Liver (tissue), 9 donors: ENCODE measurements around the gene SPTBN4. TPM values are rescaled to one million over a fixed set of nuclear protein-coding genes. Genes with fewer than 3 reads are reported as not detected.
A peak's percentile ranks its signal among the peaks of the same experiment; 100 is the strongest.

Experiments used
- DNase-seq: peaks from one replicate; pipeline ENCODE4 v3.0.0-alpha.2; 2017; ENCODE audit warnings: low spot score
- H3K27ac ChIP-seq, 2 donors: one replicate each; pipeline ENCODE4 v1.7.0; 2013; ENCODE audit warnings: inconsistent platforms in 2 of 2, low read length in 2 of 2, control low read depth in 1 of 2, low read depth in 1 of 2, mild to moderate bottlenecking in 1 of 2
- H3K27me3 ChIP-seq, 4 donors: one replicate each; pipeline versions ENCODE4 v1.6.1 to v1.7.0; 2013; ENCODE audit warnings: low read length in 3 of 4, inconsistent platforms in 1 of 4, mild to moderate bottlenecking in 1 of 4, moderate library complexity in 1 of 4; ENCODE audit not compliant: control insufficient read depth in 4 of 4, insufficient read depth in 4 of 4
- H3K36me3 ChIP-seq, 4 donors: one replicate each; pipeline versions ENCODE4 v1.6.1 to v1.7.0; 2013; ENCODE audit warnings: low read length in 3 of 4, mild to moderate bottlenecking in 3 of 4, low read depth in 1 of 4, moderate library complexity in 1 of 4; ENCODE audit not compliant: control insufficient read depth in 4 of 4, insufficient read depth in 3 of 4
- H3K4me1 ChIP-seq, 4 donors: one replicate each; pipeline versions ENCODE4 v1.6.1 to v1.7.0; 2013; ENCODE audit warnings: low read length in 3 of 4, mild to moderate bottlenecking in 3 of 4, moderate library complexity in 1 of 4; ENCODE audit not compliant: control insufficient read depth in 4 of 4, insufficient read depth in 4 of 4
- H3K4me3 ChIP-seq, 3 donors: one replicate each; pipeline versions ENCODE4 v1.6.1 to v1.7.0; 2013; ENCODE audit warnings: low read length in 3 of 3, control low read depth in 1 of 3, low read depth in 1 of 3, mild to moderate bottlenecking in 1 of 3
- H3K9ac ChIP-seq, 2 donors: one replicate each; pipeline ENCODE4 v1.7.0; 2013; ENCODE audit warnings: low read length in 2 of 2, mild to moderate bottlenecking in 2 of 2, moderate library complexity in 2 of 2, control low read depth in 1 of 2, low read depth in 1 of 2
- H3K9me3 ChIP-seq, 4 donors: one replicate each; pipeline versions ENCODE4 v1.6.1 to v1.7.0; 2013; ENCODE audit warnings: low read length in 3 of 4; ENCODE audit not compliant: control insufficient read depth in 4 of 4
- EGR1 ChIP-seq, 2 donors: IDR thresholded peaks; 2 replicates each; pipeline ENCODE4 v1.6.1; 2016 to 2018; ENCODE audit warnings: antibody characterized with exemption in 2 of 2, low read depth in 2 of 2
- FOXA1 ChIP-seq: IDR thresholded peaks from 2 replicates; pipeline ENCODE4 v1.6.1; 2016; ENCODE audit warnings: antibody characterized with exemption
- FOXA2 ChIP-seq: IDR thresholded peaks from 2 replicates; pipeline ENCODE4 v1.6.1; 2016; ENCODE audit warnings: antibody characterized with exemption
- GABPA ChIP-seq, 2 donors: IDR thresholded peaks in 1 of 2; conservative IDR thresholded peaks in 1 of 2; 2 replicates each; pipeline ENCODE4 v1.6.1; 2016; ENCODE audit warnings: antibody characterized with exemption in 2 of 2, mild to moderate bottlenecking in 1 of 2, moderate library complexity in 1 of 2
- HNF4A ChIP-seq, 2 donors: conservative IDR thresholded peaks; 2 replicates each; pipeline ENCODE4 v1.6.1; 2016; ENCODE audit warnings: antibody characterized with exemption in 2 of 2, mild to moderate bottlenecking in 2 of 2
- HNF4G ChIP-seq: IDR thresholded peaks from 2 replicates; pipeline ENCODE4 v1.6.1; 2016; ENCODE audit warnings: antibody characterized with exemption
- JUND ChIP-seq, 2 donors: IDR thresholded peaks; 2 replicates each; pipeline ENCODE4 v1.6.1; 2016; ENCODE audit warnings: antibody characterized with exemption in 2 of 2
- NR2F2 ChIP-seq: IDR thresholded peaks from 2 replicates; pipeline ENCODE4 v1.6.1; 2016; ENCODE audit warnings: antibody characterized with exemption
- RAD21 ChIP-seq, 2 donors: IDR thresholded peaks; 2 replicates each; pipeline ENCODE4 v1.6.1; 2016; ENCODE audit warnings: antibody characterized with exemption in 2 of 2, mild to moderate bottlenecking in 2 of 2
- RXRA ChIP-seq, 2 donors: IDR thresholded peaks; 2 replicates each; pipeline ENCODE4 v1.6.1; 2017 to 2018; ENCODE audit warnings: antibody characterized with exemption in 2 of 2, mild to moderate bottlenecking in 1 of 2
- TAF1 ChIP-seq: conservative IDR thresholded peaks from 2 replicates; pipeline ENCODE4 v1.6.1; 2016; ENCODE audit warnings: antibody characterized with exemption, mild to moderate bottlenecking
- YY1 ChIP-seq: IDR thresholded peaks from 2 replicates; pipeline ENCODE4 v1.6.1; 2016; ENCODE audit warnings: antibody characterized with exemption, mild to moderate bottlenecking
- WGBS: extraction: QIAGEN DNeasy Blood & Tissue Kit; methylation state at CpG from one replicate; pipeline ENCODE4 v1.1.7; 2013; 5-methylcytosine and 5-hydroxymethylcytosine counted together
- polyA plus RNA-seq, 2 donors: library from polyadenylated mRNA; stranded (reverse) in 1 of 2; unstranded in 1 of 2; fragments of 200-250 nt in 1 of 2; fragments of >200 nt in 1 of 2; fragmentation: Nextera tagmentation in 1 of 2; extraction: Ambion mirVana in 1 of 2; gene quantifications; one replicate each; pipeline versions ENCODE4 v1.2.1 to v1.2.3, GENCODE V29; 2013 to 2015
- total RNA-seq, 2 donors: library from RNA; depleted of rRNA; stranded (reverse); fragments of >200 nt; gene quantifications; one replicate each; pipeline ENCODE4 v1.2.3, GENCODE V29; 2014
- TF ChIP-seq, protein P1 (sequence below): IDR thresholded peaks from 2 replicates; pipeline ENCODE4 v1.6.1; 2016; ENCODE audit warnings: antibody characterized with exemption
- TF ChIP-seq, protein P2 (sequence below): IDR thresholded peaks from 2 replicates; pipeline ENCODE4 v1.6.1; 2016; ENCODE audit warnings: antibody characterized with exemption, mild to moderate bottlenecking
- TF ChIP-seq, protein P3 (sequence below): fragments of 150-350 bp; IDR thresholded peaks from 2 replicates; pipeline ENCODE4 v1.5.1; 2017; ENCODE audit warnings: improper control_type of control experiment, low read depth, low read length; ENCODE audit not compliant: missing input control
- TF ChIP-seq, protein P4 (sequence below): IDR thresholded peaks from 2 replicates; pipeline ENCODE4 v1.6.1; 2016; ENCODE audit warnings: antibody characterized with exemption
- TF ChIP-seq, protein P5 (sequence below): IDR thresholded peaks from 2 replicates; pipeline ENCODE4 v1.6.1; 2016; ENCODE audit warnings: antibody characterized with exemption
- donor health status: healthy.
- donor health status: healthy.
- donor health status: healthy.
- donor health status: healthy.
- donor health status: healthy.

The SPTBN4 gene
- total and polyA plus RNA-seq, 4 donors: 0.13 to 1.1 (median 0.62) TPM

DNA sequence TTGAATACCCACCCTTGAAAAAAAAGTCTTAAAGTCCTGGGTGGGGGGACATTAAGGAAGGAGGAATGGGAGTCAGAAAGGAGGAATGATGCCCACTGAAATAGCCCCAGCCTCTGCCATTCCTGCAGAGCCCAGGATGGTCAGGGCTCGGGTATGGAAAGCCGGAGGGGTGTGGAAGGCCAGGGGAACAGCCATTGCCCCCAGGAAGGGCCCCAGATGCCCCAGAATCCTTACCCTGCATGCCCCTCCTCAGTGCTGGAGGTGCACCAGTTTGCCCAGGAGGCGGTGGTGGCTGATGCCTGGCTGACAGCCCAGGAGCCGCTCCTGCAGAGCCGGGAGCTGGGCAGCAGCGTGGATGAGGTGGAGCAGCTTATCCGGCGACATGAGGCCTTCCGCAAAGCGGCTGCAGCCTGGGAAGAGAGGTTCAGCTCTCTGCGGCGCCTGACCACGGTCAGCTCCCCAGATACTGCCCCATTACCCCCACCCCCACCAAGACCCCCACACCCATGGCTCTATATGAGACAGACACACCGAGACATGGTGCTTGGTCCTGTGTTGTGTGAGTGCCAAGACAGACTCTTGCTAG is 99.2 kb downstream of the SPTBN4 start:
- 71% methylated on average over 14 of the region's 14 CpGs for WGBS
- H3K27ac ChIP-seq: no peak overlapping the region
- no peaks in the 10 kb centered on the region for H3K36me3 ChIP-seq
- TF ChIP-seq, protein P1, sequence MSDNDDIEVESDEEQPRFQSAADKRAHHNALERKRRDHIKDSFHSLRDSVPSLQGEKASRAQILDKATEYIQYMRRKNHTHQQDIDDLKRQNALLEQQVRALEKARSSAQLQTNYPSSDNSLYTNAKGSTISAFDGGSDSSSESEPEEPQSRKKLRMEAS: no peak
- TF ChIP-seq FOXA2 (no peak), FOXA1 (no peak), GABPA (IDR thresholded peaks at IDR 0.05 in 1 of 2, conservative IDR thresholded peaks at IDR 0.05 in 1 of 2) (no peak), JUND (IDR thresholded peaks at IDR 0.05) (no peak), RXRA (IDR thresholded peaks at IDR 0.05) (no peak)
- peaks cover 2 to 6% (median 3%) of the 10 kb centered on the region in 4 donors for H3K4me1 ChIP-seq
- H3K9ac ChIP-seq: no peak overlapping the region
- H3K9me3 ChIP-seq: no peaks in the 10 kb centered on the region
- H3K27me3 ChIP-seq: peaks cover 0 to 4% (median 3%) of the 10 kb centered on the region in 4 donors
- no peak overlapping the region for H3K4me3 ChIP-seq
- no peak for DNase-seq

DNA sequence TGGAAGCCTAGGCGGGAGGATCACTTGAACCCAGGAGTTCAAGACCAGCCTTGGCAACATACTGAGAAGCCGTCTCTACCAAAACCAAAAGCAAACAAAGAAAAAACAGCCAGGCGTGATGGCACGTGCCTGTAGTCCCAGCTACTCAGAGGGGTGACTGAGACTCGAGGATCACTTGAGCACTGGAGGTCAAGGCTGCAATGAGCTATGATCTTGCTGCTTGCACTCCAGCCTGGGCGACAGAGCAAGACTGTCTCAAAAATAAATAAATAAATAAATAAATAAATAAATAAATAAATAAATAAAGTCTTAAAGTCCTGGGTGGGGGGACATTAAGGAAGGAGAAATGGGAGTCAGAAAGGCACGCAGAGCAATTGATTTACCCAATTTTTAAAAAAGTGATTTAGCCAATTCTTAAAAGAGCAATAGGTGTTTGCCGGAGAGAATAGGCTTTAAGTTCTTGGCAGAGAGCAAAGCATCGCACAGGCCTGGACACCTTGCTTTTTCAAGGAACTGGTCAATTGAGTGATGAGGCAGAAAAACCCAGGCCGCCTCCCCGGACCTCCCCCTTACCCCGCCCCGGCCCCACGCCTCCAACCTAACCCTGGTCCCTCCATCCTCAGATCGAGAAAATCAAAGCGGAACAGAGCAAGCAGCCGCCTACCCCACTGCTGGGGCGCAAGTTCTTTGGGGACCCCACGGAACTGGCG is 100.4 kb downstream of the SPTBN4 start:
- TF ChIP-seq GABPA (IDR thresholded peaks at IDR 0.05 in 1 of 2, conservative IDR thresholded peaks at IDR 0.05 in 1 of 2) (no peak), EGR1 (IDR thresholded peaks at IDR 0.05; ENCODE audit: low read depth in 2 of 2) (no peak), JUND (IDR thresholded peaks at IDR 0.05) (no peak), NR2F2 (no peak), YY1 (no peak), FOXA2 (no peak), HNF4A (conservative IDR thresholded peaks at IDR 0.05) (no peak), RXRA (IDR thresholded peaks at IDR 0.05) (no peak), HNF4G (no peak), FOXA1 (no peak), TAF1 (no peak), RAD21 (IDR thresholded peaks at IDR 0.05) (no peak)
- TF ChIP-seq, protein P1: no peak
- TF ChIP-seq, protein P2, sequence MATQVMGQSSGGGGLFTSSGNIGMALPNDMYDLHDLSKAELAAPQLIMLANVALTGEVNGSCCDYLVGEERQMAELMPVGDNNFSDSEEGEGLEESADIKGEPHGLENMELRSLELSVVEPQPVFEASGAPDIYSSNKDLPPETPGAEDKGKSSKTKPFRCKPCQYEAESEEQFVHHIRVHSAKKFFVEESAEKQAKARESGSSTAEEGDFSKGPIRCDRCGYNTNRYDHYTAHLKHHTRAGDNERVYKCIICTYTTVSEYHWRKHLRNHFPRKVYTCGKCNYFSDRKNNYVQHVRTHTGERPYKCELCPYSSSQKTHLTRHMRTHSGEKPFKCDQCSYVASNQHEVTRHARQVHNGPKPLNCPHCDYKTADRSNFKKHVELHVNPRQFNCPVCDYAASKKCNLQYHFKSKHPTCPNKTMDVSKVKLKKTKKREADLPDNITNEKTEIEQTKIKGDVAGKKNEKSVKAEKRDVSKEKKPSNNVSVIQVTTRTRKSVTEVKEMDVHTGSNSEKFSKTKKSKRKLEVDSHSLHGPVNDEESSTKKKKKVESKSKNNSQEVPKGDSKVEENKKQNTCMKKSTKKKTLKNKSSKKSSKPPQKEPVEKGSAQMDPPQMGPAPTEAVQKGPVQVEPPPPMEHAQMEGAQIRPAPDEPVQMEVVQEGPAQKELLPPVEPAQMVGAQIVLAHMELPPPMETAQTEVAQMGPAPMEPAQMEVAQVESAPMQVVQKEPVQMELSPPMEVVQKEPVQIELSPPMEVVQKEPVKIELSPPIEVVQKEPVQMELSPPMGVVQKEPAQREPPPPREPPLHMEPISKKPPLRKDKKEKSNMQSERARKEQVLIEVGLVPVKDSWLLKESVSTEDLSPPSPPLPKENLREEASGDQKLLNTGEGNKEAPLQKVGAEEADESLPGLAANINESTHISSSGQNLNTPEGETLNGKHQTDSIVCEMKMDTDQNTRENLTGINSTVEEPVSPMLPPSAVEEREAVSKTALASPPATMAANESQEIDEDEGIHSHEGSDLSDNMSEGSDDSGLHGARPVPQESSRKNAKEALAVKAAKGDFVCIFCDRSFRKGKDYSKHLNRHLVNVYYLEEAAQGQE: no peak
- TF ChIP-seq, protein P3, sequence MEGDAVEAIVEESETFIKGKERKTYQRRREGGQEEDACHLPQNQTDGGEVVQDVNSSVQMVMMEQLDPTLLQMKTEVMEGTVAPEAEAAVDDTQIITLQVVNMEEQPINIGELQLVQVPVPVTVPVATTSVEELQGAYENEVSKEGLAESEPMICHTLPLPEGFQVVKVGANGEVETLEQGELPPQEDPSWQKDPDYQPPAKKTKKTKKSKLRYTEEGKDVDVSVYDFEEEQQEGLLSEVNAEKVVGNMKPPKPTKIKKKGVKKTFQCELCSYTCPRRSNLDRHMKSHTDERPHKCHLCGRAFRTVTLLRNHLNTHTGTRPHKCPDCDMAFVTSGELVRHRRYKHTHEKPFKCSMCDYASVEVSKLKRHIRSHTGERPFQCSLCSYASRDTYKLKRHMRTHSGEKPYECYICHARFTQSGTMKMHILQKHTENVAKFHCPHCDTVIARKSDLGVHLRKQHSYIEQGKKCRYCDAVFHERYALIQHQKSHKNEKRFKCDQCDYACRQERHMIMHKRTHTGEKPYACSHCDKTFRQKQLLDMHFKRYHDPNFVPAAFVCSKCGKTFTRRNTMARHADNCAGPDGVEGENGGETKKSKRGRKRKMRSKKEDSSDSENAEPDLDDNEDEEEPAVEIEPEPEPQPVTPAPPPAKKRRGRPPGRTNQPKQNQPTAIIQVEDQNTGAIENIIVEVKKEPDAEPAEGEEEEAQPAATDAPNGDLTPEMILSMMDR: no peak
- TF ChIP-seq, protein P4, sequence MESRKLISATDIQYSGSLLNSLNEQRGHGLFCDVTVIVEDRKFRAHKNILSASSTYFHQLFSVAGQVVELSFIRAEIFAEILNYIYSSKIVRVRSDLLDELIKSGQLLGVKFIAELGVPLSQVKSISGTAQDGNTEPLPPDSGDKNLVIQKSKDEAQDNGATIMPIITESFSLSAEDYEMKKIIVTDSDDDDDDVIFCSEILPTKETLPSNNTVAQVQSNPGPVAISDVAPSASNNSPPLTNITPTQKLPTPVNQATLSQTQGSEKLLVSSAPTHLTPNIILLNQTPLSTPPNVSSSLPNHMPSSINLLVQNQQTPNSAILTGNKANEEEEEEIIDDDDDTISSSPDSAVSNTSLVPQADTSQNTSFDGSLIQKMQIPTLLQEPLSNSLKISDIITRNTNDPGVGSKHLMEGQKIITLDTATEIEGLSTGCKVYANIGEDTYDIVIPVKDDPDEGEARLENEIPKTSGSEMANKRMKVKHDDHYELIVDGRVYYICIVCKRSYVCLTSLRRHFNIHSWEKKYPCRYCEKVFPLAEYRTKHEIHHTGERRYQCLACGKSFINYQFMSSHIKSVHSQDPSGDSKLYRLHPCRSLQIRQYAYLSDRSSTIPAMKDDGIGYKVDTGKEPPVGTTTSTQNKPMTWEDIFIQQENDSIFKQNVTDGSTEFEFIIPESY: no peak
- TF ChIP-seq, protein P5, sequence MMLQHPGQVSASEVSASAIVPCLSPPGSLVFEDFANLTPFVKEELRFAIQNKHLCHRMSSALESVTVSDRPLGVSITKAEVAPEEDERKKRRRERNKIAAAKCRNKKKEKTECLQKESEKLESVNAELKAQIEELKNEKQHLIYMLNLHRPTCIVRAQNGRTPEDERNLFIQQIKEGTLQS: no peak
- Histone ChIP-seq H3K36me3 (no peaks in the 10 kb centered on the region), H3K9ac (no peak overlapping the region), H3K4me1 (peaks cover 2 to 6% (median 3%) of the 10 kb centered on the region in 4 donors), H3K4me3 (peak overlapping the region in 1 of 3 donors; percentile 23), H3K9me3 (no peaks in the 10 kb centered on the region), H3K27ac (no peak overlapping the region), H3K27me3 (peaks cover 0 to 4% (median 3%) of the 10 kb centered on the region in 4 donors)
- 24% methylated on average over 20 of the region's 20 CpGs for WGBS
- DNase-seq: no peak
